GM12874 (cell line): ENCODE data around the gene MBL2.

ENCODE experiments used
- TF ChIP-seq, protein P1 (sequence below): IDR thresholded peaks from 2 replicates; pipeline ENCODE4 v1.5.1; 2011; ENCODE audit warnings: low read depth, mild to moderate bottlenecking, control low read depth, low read length, moderate library complexity; ENCODE audit not compliant: insufficient read depth

The MBL2 gene

DNA sequence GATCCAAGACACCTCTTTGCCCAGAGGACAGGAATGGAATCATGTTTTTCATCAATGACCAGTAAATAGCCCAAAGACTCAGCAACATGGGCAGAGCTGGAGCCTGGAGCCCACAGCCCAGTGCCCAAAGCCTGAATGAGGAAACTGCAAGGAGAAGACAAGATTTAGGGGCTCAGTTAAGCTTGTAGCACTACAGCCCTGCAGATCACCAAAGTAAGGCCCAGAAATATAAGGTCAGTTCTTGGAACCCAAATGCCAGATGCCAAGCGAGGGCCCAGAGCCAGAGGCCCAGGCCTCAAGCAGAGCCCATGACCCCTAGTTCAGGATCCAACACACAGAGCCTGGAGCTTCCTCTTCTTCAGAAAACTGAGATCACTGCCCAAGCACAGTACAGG, 32.4 kb downstream of the MBL2 start:
- TF ChIP-seq, protein P1, sequence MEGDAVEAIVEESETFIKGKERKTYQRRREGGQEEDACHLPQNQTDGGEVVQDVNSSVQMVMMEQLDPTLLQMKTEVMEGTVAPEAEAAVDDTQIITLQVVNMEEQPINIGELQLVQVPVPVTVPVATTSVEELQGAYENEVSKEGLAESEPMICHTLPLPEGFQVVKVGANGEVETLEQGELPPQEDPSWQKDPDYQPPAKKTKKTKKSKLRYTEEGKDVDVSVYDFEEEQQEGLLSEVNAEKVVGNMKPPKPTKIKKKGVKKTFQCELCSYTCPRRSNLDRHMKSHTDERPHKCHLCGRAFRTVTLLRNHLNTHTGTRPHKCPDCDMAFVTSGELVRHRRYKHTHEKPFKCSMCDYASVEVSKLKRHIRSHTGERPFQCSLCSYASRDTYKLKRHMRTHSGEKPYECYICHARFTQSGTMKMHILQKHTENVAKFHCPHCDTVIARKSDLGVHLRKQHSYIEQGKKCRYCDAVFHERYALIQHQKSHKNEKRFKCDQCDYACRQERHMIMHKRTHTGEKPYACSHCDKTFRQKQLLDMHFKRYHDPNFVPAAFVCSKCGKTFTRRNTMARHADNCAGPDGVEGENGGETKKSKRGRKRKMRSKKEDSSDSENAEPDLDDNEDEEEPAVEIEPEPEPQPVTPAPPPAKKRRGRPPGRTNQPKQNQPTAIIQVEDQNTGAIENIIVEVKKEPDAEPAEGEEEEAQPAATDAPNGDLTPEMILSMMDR, result no peak

DNA sequence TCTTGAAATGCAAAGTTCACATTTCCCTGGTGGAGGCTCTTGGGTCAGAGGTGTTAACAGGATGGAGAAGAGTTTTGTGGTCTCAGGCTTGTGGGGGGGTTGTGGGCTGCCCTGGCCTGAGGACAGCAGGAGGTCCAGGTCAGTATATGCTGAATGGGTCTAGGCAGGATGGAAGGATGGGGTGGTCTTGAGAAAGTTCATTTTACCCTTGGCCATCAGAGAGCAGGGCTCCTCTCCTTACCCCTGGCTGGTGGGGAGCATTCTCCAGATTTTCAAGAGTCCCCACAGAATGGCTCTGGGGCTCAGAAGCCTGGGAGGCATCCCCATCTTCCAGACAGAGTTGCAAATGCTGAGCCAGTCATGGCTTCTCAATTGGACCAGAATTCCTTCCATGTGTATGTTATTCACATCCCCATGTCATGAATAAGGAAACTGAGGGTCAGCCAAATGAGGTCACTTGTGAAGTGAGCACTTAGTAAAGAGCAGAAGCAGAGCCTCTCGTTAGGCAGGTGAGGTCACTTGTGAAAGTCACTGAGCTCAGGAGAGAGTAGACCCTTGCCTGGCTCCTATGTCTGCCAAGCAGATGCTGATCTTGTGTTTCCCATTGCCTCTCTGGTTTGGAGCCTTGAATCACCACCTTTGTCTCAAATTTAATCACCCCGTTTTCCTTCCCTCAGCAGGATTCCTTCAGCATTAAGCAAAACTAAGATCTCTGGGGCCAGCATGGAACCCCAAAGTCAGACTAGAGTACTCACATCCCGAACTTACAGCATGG, 33.0 kb downstream of the MBL2 start:
- TF ChIP-seq, protein P1, result no peak

DNA sequence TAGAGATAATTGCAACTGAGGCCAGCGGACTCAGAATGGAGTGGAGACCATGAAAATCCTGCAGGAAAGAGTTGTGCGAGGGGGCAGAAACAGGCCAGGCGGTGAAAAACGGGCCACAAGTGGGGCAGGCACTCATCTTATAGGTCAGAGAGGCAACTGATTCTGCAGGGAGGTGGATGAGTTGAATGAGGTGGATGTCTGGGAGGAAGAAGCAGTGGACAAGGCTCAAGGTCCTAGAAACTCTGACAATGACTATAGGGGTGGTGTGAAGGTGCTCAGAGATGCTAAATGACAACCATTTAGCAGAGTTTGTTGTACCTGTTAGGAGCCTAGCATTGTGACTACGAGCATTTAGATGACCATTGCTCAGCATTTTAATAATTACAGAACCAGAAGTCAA, 33.6 kb downstream of the MBL2 start:
- TF ChIP-seq, protein P1, result no peak

DNA sequence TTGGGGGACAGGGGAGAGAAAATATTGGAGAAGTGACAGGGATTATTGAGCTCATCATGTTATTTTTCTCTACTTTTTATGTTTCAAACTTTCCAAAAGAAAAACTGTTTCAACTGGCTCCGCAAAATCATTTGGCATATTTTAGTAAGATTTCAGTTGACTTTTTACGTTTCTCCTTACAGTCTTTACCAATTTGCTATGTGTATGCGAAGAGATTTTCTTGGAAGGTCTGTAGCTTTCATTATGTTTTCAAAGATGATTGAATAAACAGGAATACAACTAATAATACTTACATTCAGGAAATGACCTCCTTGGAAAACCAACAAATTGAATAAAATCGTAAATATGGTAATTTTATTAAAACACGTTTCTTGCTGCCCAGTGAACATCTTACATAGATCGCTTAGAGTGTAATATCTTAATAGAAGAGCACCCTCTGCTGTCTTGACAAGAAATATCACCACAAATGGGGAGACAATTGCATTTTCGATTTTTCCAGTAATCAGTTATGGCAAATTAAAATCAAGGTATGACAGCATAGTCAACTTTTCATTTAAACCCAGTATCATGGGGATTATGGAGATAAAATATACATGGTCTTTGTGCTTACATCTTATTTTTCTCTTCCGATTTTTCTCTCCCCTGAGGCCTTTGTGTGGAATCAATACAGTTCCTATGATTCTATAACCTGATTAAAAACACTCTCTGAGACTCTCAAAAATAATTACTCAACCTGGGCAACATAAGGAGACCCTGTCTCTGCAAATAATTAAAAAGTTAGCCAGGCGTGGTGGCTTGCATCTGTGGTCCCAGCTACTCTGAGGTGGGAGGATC, 43.1 kb downstream of the MBL2 start:
- TF ChIP-seq, protein P1, result 0 out of 2 replicates have a peak, but pooled peaks have one; percentile 14

- TF ChIP-seq, protein P1, result no peak
Observed at GRCh38 chr10:52720018-52720417, 52.6 kb downstream of the MBL2 start.
